Measurements from ENCODE around the gene PSTPIP2.
A peak's percentile ranks its signal among the peaks of the same experiment; 100 is the strongest.
"Not testable (repeated sequence)": the region's sequence is repeated elsewhere in the genome, so short reads cannot be mapped to it uniquely, and the experiment has no call there.

PSTPIP2 gene, protein sequence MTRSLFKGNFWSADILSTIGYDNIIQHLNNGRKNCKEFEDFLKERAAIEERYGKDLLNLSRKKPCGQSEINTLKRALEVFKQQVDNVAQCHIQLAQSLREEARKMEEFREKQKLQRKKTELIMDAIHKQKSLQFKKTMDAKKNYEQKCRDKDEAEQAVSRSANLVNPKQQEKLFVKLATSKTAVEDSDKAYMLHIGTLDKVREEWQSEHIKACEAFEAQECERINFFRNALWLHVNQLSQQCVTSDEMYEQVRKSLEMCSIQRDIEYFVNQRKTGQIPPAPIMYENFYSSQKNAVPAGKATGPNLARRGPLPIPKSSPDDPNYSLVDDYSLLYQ

DNA sequence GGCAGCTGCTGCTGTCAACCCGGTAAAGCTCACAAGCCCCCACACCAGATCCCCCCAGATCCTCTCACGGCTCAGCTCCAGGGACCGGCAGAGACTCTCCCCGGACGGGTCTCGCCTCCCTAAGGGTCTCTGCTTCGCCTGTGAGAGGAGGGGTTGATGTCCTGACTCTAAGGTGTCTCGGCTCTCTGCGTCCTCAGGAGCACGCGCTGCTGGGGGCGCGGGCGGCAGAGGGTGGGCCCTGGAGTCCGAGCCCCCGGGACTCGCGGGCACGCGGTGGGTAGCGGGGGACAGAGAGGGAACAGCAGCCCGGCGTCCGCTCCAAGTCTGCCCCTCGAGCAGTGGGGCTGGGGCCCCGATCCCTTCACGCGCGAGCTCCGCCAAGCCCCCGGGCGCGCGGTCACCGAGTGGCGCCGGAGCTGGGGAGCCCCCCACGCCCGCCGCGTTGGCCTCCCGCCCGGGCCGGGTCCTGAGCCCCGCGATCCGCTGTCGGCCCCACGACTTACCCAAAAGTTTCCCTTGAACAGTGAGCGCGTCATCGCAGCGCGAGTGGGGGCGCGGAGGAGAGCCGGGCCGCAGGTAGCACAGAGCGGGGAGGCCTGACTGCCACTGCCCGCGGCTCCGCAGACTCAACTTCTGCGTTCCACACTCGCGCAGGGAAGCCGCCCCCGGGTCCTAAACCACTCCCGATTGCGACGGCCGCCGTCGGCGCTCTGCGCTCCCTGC lies at the start of gene PSTPIP2:
Gene PSTPIP2 (minus strand): TSS at position 608 of the 723 bp plus-strand sequence. CDS start 72 bp downstream, at position 536.
- DNase-seq = no peak

DNA sequence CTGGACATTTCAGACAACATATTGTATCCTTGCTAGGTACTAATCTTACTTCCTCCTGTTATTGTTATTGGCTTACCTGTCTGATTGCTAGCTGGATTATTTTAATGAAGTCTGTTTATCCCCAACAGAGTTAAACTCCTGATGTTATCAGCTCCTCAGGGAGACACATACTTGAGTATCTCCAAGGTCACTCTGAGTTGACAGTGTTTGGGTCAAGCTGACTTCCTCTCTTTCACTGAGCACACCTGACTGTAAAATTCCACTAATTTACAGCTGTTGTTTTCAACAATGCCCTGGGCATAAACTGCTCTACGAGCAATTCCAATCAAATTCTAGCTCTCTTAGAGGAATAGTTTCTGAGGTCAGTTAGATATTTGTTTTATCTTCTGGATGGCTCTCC lies 41.7 kb upstream of the PSTPIP2 start:
- DNase-seq = no peak

DNA sequence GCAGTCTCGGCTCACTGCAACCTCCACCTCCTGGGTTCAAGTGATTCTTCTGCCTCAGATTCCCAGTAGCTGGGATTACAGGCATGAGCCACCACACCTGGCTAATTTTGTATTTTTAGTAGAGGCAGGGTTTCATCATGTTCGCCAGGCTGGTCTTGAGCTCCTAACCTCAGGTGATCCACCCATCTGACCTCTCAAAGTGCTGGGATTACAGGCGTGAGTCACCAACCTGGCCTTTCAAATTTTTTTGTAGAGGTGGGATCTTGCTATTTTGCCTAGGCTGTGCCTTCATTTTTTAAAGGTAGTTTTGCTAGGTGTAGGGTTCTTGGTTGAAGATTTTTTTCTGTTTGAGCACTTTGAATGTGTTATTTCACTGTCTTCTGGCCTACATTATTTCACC lies 38.3 kb upstream of the PSTPIP2 start:
- no peak for DNase-seq

DNA sequence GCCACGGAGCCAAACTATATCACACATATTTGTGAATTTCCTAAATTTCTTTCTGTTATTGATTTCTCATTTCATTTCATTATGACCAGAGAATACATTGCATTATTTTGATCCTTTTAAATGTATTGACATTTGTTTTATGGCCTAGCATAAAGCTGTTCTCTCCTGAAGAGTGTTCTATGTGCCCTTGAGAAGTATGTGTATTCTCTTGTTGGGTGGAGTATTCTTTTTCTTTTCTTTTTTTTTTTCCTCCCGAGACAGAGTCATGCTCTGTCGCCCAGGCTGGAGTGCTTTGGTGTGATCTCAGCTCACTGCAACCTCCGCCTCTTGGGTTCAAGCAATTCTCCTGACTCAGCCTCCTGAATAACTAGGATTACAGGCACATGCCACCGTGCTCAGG lies 37.3 kb upstream of the PSTPIP2 start:
- no peak for DNase-seq

DNA sequence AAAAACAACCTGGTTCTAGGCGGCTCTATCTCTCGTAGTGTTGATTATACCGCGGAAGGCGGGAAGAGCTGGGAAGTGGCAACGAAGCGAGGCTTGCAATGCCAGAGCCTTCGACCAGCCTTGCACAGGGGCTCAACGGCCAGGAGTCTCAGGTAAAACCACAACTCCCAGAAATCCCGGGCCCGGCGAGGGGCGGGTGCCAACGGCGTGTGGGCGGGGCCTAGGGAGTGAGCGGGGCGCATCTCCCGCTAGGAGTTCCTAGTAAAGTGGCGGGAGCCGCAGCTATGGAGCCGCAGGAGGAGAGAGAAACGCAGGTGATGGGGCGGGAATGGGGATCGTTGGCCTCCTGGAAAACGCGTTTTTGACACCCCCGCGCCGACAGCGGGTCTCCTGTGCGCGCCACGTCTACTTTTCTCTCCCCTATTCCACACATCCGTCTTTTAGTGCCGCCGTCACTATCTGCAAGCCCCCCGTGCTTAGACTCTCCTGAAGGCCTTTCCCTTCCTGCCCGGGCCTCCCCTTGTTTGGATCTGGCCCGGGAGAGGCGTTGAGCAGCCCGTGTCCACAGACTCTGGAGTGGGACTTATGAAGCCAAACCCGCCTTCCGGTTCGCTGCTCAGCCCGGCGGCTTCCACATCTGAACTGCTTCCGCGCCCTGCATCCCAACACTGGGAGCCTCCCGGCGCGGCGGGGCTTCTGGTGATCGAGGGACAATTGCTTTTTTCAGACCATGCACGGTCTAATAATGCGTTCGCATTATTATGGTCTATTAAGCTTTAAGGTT lies 32.3 kb upstream of the PSTPIP2 start, which contains the start of gene HAUS1:
Gene HAUS1 (plus strand): TSS at position 258 of the 784 bp plus-strand sequence. CDS start 27 bp downstream, at position 285.
- DNase-seq = peak; percentile 49

DNA sequence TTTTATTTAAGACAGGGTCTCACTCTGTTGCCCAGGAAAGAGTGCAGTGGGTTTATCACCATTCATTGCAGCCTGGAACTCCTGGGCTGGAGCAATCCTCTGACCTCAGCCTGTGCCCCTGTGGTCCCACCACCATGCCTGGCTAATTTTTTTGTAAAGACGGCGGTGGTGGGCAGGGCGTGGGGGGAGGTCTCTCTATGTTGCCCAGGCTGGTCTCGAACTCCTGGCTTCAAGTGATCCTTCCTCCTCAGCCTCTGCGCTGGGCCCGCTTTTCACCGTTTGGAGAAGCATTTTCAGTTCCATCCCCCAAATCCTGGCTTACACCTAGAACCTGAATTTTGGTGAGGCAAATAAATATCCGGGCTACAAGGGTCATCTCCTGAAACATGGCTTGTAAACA lies 27.4 kb upstream of the PSTPIP2 start:
- no peak for DNase-seq

DNA sequence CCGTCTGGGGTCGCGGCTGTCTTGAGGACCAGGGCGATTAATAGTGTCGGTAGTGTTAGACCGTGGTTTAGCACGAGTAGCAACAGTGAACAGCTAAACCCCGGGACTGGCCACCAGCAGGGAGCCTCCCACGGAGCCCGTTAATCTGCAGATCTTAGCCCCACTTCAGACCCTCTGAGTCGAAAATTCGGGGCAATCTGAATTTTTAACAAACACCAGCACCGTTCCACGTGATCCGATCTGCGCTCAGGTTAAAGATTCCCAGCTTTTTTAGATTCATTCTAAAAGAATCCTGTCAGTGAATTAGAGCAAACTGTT lies 26.5 kb upstream of the PSTPIP2 start:
- DNase-seq = no peak

DNA sequence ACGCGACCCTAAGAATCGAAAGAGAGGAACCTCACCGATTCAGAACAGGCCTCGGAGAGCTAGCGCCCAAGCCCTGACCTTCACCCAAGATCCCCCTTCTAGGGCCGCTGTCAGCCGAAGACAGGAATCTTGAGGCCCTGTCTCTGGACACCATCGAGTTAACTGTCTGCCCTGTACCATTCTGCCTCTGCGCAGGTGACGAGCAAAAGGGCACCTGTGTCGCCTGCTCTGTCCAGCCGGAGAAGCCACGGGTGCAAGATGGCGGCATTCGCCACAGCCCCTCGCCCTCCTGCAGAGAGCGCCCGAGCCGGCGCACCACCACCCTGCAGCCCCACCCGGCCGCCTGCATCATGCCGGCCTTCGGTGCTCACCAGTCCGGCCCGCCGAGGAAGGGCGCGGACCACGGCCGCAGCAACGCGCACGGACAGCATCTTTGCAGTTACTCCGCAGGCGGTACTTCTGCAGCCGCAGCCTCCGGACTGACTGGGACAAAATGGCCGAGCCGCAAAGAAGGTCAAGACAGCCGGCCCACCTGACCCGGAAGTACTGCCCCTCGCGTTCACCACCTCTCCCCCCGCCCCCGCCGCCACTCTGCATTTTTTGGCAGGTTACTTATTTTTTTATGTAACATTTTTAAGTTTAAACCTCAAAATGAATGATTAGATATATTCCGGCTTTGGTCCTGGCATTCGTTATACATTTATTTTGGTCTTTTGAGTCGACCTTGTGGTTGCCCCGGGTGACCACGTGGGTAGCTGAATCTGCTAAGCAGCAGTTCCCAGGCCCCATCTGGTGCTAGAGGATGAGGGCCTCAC lies 25.9 kb upstream of the PSTPIP2 start, which contains the start of gene ATP5F1A:
Gene ATP5F1A (minus strand): TSS at position 496 of the 815 bp plus-strand sequence. CDS start 65 bp downstream, at position 431.
- DNase-seq = peak; percentile 37

DNA sequence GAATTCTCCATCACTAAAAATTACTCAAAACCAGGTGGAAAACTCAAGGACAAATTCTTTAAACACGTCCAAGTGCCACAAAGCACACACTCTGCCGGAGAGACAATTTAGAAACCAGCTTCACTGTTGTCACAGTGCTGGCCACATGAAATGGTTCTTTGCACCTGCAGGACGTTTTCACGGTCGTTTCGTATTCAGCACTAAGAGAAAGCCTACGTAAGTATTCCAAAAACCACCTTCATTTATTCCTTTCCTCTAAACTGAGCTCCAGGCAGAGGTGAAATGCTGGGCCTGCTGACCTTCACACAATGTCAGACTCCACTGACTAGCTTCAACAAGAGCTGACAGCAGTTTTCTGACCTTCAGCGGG lies 25.4 kb upstream of the PSTPIP2 start:
- no peak for DNase-seq

DNA sequence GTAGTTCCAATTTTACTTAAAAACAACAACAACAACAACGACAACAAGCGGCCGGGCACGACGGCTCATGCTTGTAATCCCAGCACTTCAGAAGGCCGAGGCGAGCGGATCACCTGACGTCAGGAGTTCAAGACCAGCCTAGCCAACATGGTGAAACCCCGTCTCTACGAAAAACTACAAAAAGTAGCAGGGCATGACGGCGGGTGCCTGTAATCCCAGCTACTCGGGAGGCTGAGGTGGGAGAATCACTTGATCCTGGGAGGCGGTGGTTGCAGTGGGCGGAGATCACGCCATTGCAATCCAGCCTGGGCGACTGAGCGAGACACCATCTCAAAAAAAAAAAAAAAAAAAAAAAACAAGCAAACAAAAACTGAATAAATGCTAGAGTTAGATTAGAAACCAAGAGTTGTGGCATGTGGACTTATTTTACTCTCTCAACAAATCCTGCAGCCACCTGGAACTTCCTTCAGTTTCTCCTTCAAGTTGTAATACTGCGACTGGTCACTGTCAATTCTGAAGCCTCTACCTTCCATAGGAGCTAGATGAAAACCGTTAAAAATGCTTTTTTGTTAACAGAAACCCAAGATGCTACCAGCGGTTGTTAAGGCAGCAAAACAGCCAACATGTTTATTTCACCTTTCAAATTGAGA lies 24.7 kb upstream of the PSTPIP2 start:
- no peak for DNase-seq

DNA sequence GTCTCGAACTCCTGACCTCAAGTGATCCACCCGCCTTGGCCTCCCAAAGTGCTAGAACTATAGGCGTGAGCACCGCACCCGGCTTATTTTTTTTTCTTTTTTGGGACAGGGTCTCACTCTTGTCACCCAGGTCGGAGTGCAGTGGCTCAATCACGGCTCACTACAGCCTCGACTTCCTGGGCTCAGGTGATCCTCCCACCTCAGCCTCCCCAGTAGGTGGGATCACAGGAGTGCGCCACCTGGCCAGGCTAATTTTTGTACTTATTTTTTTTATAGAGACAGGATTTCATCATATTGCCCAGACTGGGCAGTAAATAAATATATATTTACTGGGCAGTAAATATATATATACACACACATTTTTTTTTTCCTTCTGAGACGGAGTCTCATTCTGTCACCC lies 23.5 kb upstream of the PSTPIP2 start:
- DNase-seq = no peak

DNA sequence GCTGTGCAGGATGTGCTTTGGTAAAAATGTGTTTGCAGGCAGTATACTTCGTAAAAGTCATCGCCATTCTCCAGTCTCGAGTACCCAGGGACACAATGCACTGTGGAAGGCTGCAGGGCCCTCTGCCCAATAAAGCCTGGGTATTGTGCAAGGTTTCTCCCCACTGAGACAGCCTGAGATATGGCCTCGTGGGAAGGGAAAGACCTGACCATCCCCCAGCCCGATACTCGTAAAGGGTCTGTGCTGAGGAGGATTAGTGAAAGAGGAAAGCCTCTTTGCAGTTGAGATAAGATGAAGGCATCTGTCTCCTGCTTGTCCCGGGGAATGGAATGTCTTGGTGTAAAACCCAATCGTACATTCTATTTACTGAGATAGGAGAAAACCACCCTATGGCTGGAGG lies 16.4 kb upstream of the PSTPIP2 start:
- DNase-seq = not testable (repeated sequence)

DNA sequence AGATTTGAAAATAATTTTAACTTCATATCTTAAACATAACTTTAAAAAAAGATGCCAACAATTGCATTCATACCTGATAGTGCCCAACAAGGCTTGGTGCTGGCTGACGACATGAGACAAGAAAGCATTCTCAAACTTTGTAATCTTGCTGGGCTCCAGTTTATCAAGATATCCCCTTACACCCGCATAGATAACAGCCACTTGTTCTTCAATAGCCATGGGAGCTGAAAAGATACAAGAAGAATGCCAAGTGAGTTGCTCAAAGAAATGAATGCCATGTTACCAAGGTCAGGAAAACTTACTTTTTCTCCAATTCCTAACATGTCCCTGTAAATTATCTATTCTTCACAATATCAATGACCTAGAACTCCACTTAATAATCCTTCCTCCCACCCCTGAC lies 12.4 kb upstream of the PSTPIP2 start:
- no peak for DNase-seq

DNA sequence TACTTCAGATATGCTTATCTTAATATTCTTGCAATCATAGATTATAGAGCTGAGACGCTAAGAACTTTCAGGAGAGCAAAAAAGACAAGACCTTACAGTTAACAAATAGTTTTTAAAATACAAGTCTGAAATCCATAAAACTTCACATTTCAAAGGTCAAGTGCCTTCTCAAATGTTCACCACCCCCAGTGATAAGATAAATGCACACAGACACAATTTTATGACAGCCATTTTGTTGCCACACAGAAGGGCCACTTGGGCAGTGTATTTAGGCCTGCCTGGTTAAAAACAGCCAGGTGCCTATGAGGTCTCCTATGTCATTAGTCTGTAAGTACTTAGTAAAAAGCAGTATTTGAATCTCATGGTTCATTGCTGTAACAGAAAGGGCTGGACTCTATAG lies 8.1 kb upstream of the PSTPIP2 start:
- DNase-seq = no peak

DNA sequence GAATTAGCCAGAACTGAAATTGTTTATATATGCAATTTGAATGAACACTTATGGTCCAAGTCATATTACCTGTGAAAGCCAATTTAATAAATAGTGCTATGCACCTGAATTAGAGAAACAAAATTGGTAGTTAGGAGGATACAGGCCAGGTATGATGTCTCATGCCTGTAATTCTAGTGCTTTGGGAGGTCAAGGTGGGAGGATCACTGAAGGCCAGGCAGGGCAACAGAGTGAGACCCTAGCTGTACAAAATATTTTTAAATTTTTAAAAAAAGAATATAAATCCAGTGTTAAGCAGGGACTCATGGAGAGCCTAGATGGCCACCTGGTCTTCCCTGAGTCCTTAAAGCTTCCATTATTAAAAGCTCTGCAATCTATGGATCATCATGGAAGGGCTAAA lies 7.3 kb upstream of the PSTPIP2 start:
- no peak for DNase-seq

DNA sequence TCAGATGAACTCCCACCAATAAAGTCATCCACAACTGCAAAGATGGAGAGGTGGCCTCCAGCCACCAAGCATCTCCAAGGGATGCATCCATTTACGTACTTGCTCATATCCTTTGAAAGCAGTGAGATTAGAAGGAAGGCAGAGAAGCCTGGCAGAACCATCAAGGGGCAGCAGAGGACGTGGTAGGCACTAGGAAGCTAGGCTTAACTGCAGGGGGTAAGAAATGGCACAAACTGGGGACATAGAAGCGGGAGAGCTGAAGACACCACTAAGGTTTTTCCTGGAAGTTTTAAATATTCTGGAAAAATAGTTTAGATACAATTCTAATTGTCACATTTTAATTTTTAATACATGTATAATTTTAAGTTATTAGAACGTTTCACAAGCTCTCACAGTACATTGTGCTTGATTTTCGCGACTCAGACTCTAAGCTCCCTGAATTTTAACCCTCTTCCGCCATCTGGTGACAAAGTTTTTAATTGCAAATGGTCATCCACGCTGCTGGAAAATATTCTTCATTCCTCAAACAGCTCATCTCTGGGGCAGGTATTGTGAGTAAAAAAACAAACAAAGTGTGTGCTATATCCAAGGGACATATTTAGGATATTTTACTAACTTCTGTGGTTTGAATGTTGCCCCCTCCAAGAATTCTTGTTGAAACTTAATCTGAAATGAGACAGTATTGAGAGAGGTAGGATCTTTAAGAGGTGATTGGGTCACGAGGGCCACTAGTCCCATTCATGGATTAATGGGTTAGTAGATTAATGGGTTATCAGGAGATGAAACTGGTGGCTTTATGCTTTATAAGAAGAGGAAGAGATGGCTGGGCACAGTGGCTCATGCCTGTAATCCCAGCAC lies 1.6 kb upstream of the PSTPIP2 start:
- DNase-seq = peak; percentile 3

DNA sequence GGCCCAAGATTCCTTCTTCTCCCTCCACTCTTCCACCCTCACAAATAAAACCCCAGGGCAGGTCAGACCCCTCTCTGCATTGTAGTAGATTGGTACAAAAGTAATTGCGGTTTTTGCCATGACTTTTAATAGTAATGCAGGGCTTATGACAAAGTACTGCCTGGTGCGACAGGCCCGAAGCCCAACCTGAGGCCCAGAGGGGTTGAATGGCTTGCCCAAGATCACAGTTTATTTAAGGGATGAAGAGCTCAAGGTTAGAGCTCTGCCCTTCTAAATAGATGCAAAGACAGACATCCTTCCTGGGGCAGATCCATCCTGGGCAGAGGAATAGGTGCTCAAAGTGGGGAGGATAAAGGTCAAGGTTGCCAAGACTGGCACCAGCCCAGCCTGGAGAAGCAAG lies 899 bp upstream of the PSTPIP2 start:
- no peak for DNase-seq

DNA sequence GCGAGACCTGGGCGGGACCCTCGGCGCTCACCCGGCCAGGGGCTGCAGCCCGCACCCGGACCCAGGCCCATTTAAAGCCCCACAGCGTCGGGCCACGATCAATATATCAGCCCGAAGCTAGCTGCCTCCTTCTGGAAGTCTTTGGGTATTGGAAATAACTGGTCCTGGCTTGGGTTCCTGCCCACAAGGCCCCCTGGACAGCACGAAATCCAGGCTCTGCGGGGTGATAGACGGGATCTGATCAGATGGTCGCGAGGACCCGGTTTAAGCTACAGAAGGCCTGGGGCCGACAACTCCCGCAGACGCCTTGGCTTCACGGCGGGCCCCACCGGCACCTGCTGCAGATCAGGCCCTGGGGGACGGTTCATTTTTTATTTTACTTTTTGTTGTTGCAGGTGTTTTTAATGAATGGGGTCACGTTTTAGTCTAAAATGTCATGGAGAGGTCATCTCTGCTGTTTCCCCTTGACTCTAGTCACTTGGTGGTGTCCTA lies 362 bp upstream of the PSTPIP2 start:
- DNase-seq = no peak

DNA sequence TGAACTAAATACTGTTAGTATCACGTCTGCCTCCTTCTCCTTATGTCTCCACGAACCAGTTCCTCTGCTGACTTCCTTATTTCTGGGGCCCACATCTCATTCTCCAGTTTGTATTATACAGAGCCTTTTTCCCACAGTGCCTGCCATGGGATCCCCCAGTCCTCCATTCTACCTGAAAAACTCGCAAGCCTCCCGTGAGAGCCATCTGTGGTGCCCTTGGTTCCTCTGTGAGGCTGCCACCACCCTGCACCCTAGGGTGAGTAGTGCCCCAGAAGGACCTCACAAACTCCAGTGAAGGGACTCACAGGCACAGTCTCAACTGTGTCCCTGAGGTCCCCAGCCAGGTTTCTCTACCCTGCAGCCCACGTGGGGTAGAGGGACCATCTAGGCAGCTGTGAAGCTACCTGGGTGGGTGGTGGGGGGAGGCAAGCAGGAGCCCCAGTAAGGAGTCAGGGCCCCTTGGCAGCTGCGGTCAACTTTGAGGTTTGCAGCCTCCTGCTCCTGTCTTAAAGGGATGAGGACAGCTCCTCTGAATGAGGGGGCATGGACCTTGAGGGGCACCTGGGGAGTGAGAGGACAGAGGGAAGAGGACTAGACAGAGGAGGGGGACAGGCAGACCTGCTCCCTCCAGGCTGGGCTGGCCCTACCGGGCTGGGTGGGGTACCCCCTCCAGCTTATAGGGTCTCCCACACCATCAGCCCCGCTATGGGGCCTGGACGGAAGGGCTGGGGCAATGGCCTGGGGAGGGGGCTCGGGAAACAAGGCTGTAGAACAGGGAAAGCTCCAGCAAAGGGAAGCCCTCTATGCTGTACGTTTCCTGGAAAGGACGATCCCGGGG lies 1.0 kb downstream of the PSTPIP2 start:
- no peak for DNase-seq

DNA sequence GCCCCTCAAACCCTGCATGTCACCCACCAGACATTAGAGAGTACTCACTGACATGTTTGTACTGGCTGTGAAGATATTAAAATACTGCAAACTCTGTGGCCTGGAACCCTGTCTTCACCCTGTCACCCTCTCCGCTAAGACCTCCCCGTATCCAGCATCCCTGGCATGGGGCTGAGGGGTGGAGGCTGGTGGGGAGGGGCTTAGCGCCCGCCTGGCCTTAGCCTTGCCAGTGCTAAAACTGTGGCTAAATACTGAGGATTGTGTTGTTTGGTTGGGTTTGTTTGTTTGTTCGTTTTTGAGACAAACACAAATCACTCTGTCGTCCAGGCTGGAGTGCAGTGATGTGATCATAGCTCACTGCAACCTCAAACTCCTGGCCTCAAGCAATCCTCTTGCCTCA lies 1.8 kb downstream of the PSTPIP2 start:
- DNase-seq = no peak
